PC-3 (cell line): ENCODE data around the gene SGO1. TPM values are rescaled to one million over a fixed set of nuclear protein-coding genes. Genes with fewer than 3 reads are reported as not detected.

ENCODE experiments used
- ATAC-seq: fragments of 200-7000 bp; cut with Tn5 transposase; 2 replicates; pipeline ENCODE4 v1.9.1; 2020; ENCODE audit warnings: mild to moderate bottlenecking, moderate library complexity
- BruUV-seq: library from RNA; stranded (reverse); fragments of 400-500 nt; replicated peaks from 2 replicates; lab custom pipeline; 2021; lab: Mats Ljungman, UMichigan
- CTCF ChIA-PET: fragments of 300-600 bp; sonication (Branson Sonifier 250); formaldehyde crosslinking; loops from one replicate; lab custom pipeline; 2022; ENCODE audit warnings: antibody characterized with exemption; lab: Charles Lee
- POLR2A ChIA-PET: fragments of 300-600 bp; sonication (Branson Sonifier 250); formaldehyde crosslinking; loops from one replicate; lab custom pipeline; 2022; ENCODE audit warnings: antibody characterized with exemption; ENCODE audit not compliant: unreplicated experiment; lab: Charles Lee
- DNase-seq: peaks from one replicate; pipeline ENCODE4 v3.0.0-alpha.2; 2015
- H2AFZ ChIP-seq: fragments of 300-600 bp; sonication (generic); 2 replicates; pipeline ENCODE4 v1.6.0; 2016; ENCODE audit warnings: antibody characterized with exemption, low read length
- H3F3A ChIP-seq: fragments of 300-600 bp; sonication (generic); one replicate; pipeline ENCODE4 v1.6.0; 2017; ENCODE audit warnings: antibody characterized with exemption, low read length, control low read depth, mild to moderate bottlenecking; ENCODE audit not compliant: unreplicated experiment
- H3K27ac ChIP-seq: fragments of 300-600 bp; sonication (generic); 2 replicates; pipeline ENCODE4 v1.5.1; 2016; ENCODE audit warnings: mild to moderate bottlenecking, low read length
- H3K27me3 ChIP-seq: fragments of 300-600 bp; sonication (generic); 2 replicates; pipeline ENCODE4 v1.6.1; 2016; ENCODE audit warnings: low read length, mixed read lengths
- H3K36me3 ChIP-seq: fragments of 300-600 bp; sonication (generic); 2 replicates; pipeline ENCODE4 v1.6.1; 2016; ENCODE audit warnings: low read depth, mixed run types, low read length, mixed read lengths
- H3K4me1 ChIP-seq: fragments of 300-600 bp; sonication (generic); 2 replicates; pipeline ENCODE4 v1.5.1; 2016; ENCODE audit warnings: low read length; ENCODE audit not compliant: insufficient read depth
- H3K4me2 ChIP-seq: fragments of 300-600 bp; sonication (generic); 2 replicates; pipeline ENCODE4 v1.6.0; 2016; ENCODE audit warnings: low read length
- H3K4me3 ChIP-seq: fragments of 300-600 bp; sonication (generic); 2 replicates; pipeline ENCODE4 v1.5.1; 2016; ENCODE audit warnings: mild to moderate bottlenecking, low read length, mixed read lengths
- H3K79me2 ChIP-seq: fragments of 300-600 bp; sonication (generic); 2 replicates; pipeline ENCODE4 v1.6.1; 2017; ENCODE audit warnings: low read length, mixed read lengths
- H3K9ac ChIP-seq: fragments of 300-600 bp; sonication (generic); 2 replicates; pipeline ENCODE4 v1.6.0; 2016; ENCODE audit warnings: mild to moderate bottlenecking, low read length
- H3K9me2 ChIP-seq: fragments of 300-600 bp; sonication (generic); replicated peaks from 2 replicates; pipeline ENCODE4 v1.6.1; 2016; ENCODE audit warnings: mixed run types, low read length, mixed read lengths
- H3K9me3 ChIP-seq: fragments of 300-600 bp; sonication (generic); 2 replicates; pipeline ENCODE4 v1.6.1; 2016; ENCODE audit warnings: low read length, mixed read lengths
- H4K20me1 ChIP-seq: fragments of 300-600 bp; sonication (generic); 2 replicates; pipeline ENCODE4 v1.6.1; 2016; ENCODE audit warnings: low read length, mixed read lengths
- EZH2 ChIP-seq: fragments of 300-600 bp; sonication (generic); IDR thresholded peaks from one replicate; pipeline ENCODE4 v1.6.1; 2017; ENCODE audit warnings: antibody characterized with exemption, mild to moderate bottlenecking, low read length; ENCODE audit not compliant: unreplicated experiment
- EZH2phosphoT487 ChIP-seq: fragments of 300-600 bp; sonication (generic); IDR thresholded peaks from 2 replicates; pipeline ENCODE4 v1.6.1; 2018; ENCODE audit warnings: mild to moderate bottlenecking, antibody characterized with exemption, low read length, borderline replicate concordance
- intact Hi-C: fragments of 100-400 bp; cut with micrococcal nuclease; formaldehyde crosslinking; loops from 2 replicates; pipeline ENCODE4 v1.9.0; 2023
- total RNA-seq: library from RNA; depleted of rRNA; stranded (reverse); fragments of >200 nt; gene quantifications from 2 replicates; pipeline ENCODE4 v1.2.3, GENCODE V29; 2014
- TF ChIP-seq, protein P1 (sequence below): fragments of 300-600 bp; sonication (generic); conservative IDR thresholded peaks from 2 replicates; pipeline ENCODE4 v1.5.1; 2017; ENCODE audit warnings: antibody characterized with exemption, low read depth, mild to moderate bottlenecking, low read length

Gene SGO1
- total RNA-seq, 1 experiment from 2014 or later, result 12.6 TPM

- no peak overlapping the region for H3K27ac ChIP-seq
- H3K9me3 ChIP-seq, result no peaks in the 10 kb centered on the region
- no peaks in the 10 kb centered on the region for H4K20me1 ChIP-seq
- intact Hi-C loops, result no loop called here
- H2AFZ ChIP-seq, result no peak overlapping the region
- H3K9ac ChIP-seq, result no peak overlapping the region
- DNase-seq (no peak), ATAC-seq (no peak)
- H3K9me2 ChIP-seq, result no peaks in the 10 kb centered on the region
- H3K4me3 ChIP-seq, result no peak overlapping the region
- H3K27me3 ChIP-seq, result no peaks in the 10 kb centered on the region
- BruUV-seq, result no TSS peak
- no peaks in the 10 kb centered on the region for H3F3A ChIP-seq
- POLR2A ChIA-PET, result no interaction called here
- H3K79me2 ChIP-seq, result no peaks in the 10 kb centered on the region
- TF ChIP-seq, protein P1, sequence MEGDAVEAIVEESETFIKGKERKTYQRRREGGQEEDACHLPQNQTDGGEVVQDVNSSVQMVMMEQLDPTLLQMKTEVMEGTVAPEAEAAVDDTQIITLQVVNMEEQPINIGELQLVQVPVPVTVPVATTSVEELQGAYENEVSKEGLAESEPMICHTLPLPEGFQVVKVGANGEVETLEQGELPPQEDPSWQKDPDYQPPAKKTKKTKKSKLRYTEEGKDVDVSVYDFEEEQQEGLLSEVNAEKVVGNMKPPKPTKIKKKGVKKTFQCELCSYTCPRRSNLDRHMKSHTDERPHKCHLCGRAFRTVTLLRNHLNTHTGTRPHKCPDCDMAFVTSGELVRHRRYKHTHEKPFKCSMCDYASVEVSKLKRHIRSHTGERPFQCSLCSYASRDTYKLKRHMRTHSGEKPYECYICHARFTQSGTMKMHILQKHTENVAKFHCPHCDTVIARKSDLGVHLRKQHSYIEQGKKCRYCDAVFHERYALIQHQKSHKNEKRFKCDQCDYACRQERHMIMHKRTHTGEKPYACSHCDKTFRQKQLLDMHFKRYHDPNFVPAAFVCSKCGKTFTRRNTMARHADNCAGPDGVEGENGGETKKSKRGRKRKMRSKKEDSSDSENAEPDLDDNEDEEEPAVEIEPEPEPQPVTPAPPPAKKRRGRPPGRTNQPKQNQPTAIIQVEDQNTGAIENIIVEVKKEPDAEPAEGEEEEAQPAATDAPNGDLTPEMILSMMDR, result no peak
- TF ChIP-seq EZH2 (no peak), EZH2phosphoT487 (no peak)
- CTCF ChIA-PET, result no interaction called here
- no peaks in the 10 kb centered on the region for H3K4me1 ChIP-seq
- H3K4me2 ChIP-seq, result no peak overlapping the region
- H3K36me3 ChIP-seq, result peaks cover 30% of the 10 kb centered on the region
These were observed 12.1 kb downstream of the SGO1 start for GRCh38 chr3:20173844-20174410.

GRCh38 chr3:20161714-20162113 lies 24.3 kb downstream of the SGO1 start:
- CTCF ChIA-PET, result interaction anchor here (0.6 kb wide), 1 partner anchor 123 kb away, joined by 3 read pairs; no protein-coding TSS in a partner anchor

DNA sequence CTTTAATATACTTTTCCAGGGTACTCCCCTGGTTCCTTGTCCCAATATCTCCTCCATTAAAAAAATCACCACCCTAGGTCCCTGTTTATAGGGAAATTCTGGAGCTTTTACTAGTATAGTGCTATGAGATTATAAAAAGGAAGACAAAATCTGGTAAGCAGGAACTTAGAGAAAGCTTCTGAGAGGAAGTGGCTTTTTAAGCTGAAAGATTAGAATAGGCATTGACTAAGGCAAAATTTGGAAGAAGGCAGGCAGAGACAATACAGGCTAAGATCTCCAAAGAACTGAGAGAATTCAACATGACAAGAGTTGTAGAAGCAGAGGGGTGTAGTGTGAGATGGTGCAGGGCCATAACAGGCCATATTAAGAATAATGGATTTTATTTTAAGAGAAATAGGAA lies 25.8 kb downstream of the SGO1 start:
- no TSS peak for BruUV-seq
- DNase-seq, result no peak
- Histone ChIP-seq H3K4me2 (no peak overlapping the region), H3K27me3 (no peaks in the 10 kb centered on the region), H4K20me1 (no peaks in the 10 kb centered on the region), H3K4me3 (no peak overlapping the region), H3K9me2 (no peaks in the 10 kb centered on the region), H3K79me2 (no peaks in the 10 kb centered on the region), H3K4me1 (no peaks in the 10 kb centered on the region), H2AFZ (no peak overlapping the region), H3K27ac (no peak overlapping the region), H3K9ac (no peak overlapping the region), H3K9me3 (no peaks in the 10 kb centered on the region), H3K36me3 (peaks cover 17% of the 10 kb centered on the region), H3F3A (no peaks in the 10 kb centered on the region)
- no peak for ATAC-seq
- POLR2A ChIA-PET, result no interaction called here
- CTCF ChIA-PET, result no interaction called here
- intact Hi-C loops, result no loop called here
- TF ChIP-seq, protein P1, result no peak
- no peak for TF ChIP-seq EZH2
- TF ChIP-seq EZH2phosphoT487, result no peak

More at GRCh38 chr3:20161714-20162113, 24.3 kb downstream of the SGO1 start:
- Histone ChIP-seq H3K4me2 (no peak overlapping the region), H3K4me3 (no peak overlapping the region), H3F3A (no peaks in the 10 kb centered on the region), H3K9ac (no peak overlapping the region), H3K27me3 (no peaks in the 10 kb centered on the region), H4K20me1 (no peaks in the 10 kb centered on the region), H3K36me3 (peaks cover 17% of the 10 kb centered on the region), H3K9me3 (no peaks in the 10 kb centered on the region), H3K9me2 (no peaks in the 10 kb centered on the region), H3K4me1 (no peaks in the 10 kb centered on the region), H3K27ac (no peak overlapping the region), H2AFZ (no peak overlapping the region), H3K79me2 (no peaks in the 10 kb centered on the region)
- no peak for DNase-seq
- POLR2A ChIA-PET, result no interaction called here
- no TSS peak for BruUV-seq
- no peak for ATAC-seq
- no peak for TF ChIP-seq EZH2
- TF ChIP-seq EZH2phosphoT487, result no peak
- TF ChIP-seq, protein P1, result no peak
- intact Hi-C loops, result no loop called here
